Smooth muscle cell (in vitro differentiated cells): ENCODE results near the gene ZBED5. TPM values are rescaled to one million over a fixed set of nuclear protein-coding genes. Genes with fewer than 3 reads are reported as not detected.

Source experiments
- DNase-seq: peaks from one replicate; lab custom pipeline; 2025; ENCODE audit not compliant: unreplicated experiment; lab: John Stamatoyannopoulos, UW
- H2AFZ ChIP-seq: fragments of 200-600 bp; sonication (generic); 2 replicates; pipeline ENCODE4 v1.6.0; 2016; ENCODE audit warnings: antibody characterized with exemption, low read depth, mild to moderate bottlenecking
- H3F3A ChIP-seq: fragments of 200-600 bp; sonication (generic); 2 replicates; pipeline ENCODE4 v1.6.0; 2017; ENCODE audit warnings: antibody characterized with exemption, low read depth
- H3K27ac ChIP-seq: fragments of 200-600 bp; sonication (generic); 2 replicates; pipeline ENCODE4 v1.5.1; 2016; ENCODE audit warnings: low read depth, mild to moderate bottlenecking
- H3K27me3 ChIP-seq: fragments of 200-600 bp; sonication (generic); 2 replicates; pipeline ENCODE4 v1.6.1; 2016; ENCODE audit warnings: low read depth, mild to moderate bottlenecking
- H3K36me3 ChIP-seq: fragments of 200-600 bp; sonication (generic); 2 replicates; pipeline ENCODE4 v1.5.1; 2016; ENCODE audit warnings: low read depth
- H3K4me1 ChIP-seq: fragments of 200-600 bp; sonication (generic); 2 replicates; pipeline ENCODE4 v1.5.1; 2016; ENCODE audit warnings: low read depth
- H3K4me2 ChIP-seq: fragments of 200-600 bp; sonication (generic); 2 replicates; pipeline ENCODE4 v1.6.0; 2016; ENCODE audit warnings: mild to moderate bottlenecking
- H3K4me3 ChIP-seq: fragments of 200-600 bp; sonication (generic); 2 replicates; pipeline ENCODE4 v1.5.1; 2016; ENCODE audit warnings: mild to moderate bottlenecking
- H3K79me2 ChIP-seq: fragments of 200-600 bp; sonication (generic); 2 replicates; pipeline ENCODE4 v1.6.0; 2016; ENCODE audit warnings: low read depth, mild to moderate bottlenecking
- H3K9ac ChIP-seq: fragments of 200-600 bp; sonication (generic); 2 replicates; pipeline ENCODE4 v1.6.0; 2016; ENCODE audit warnings: low read depth
- H3K9me3 ChIP-seq: fragments of 200-600 bp; sonication (generic); replicated peaks from 2 replicates; pipeline ENCODE4 v1.5.1; 2016; ENCODE audit warnings: low read depth
- H4K20me1 ChIP-seq: fragments of 200-600 bp; sonication (generic); 2 replicates; pipeline ENCODE4 v1.6.0; 2016; ENCODE audit warnings: low read depth
- CTCF ChIP-seq: fragments of 200-600 bp; sonication (generic); IDR thresholded peaks from 2 replicates; pipeline ENCODE4 v1.5.1; 2017; ENCODE audit warnings: borderline replicate concordance, mild to moderate bottlenecking, antibody characterized with exemption; ENCODE audit not compliant: insufficient read depth, poor library complexity, severe bottlenecking
- WGBS: methylation state at CpG from one replicate; pipeline ENCODE4 v1.1.7; 2016; ENCODE audit warnings: low lambda C conversion rate; 5-methylcytosine and 5-hydroxymethylcytosine counted together
- polyA plus RNA-seq: library from polyadenylated mRNA; unstranded; fragments of >200 nt; fragmentation: Nextera tagmentation; extraction: Ambion mirVana; gene quantifications from 2 replicates; pipeline ENCODE4 v1.2.1, GENCODE V29; 2016
- total RNA-seq: library from RNA; depleted of rRNA; stranded (reverse); fragments of >200 nt; gene quantifications from 2 replicates; pipeline ENCODE4 v1.2.3, GENCODE V29; 2014

Gene ZBED5
- total and polyA plus RNA-seq, 2 experiments from 2014 or later, result 22.6 to 30.6 TPM

- H3K9me3 ChIP-seq, result no peaks in the 10 kb centered on the region
- H3K4me2 ChIP-seq, result no peak overlapping the region
- no peak overlapping the region for H2AFZ ChIP-seq
- no peaks in the 10 kb centered on the region for H4K20me1 ChIP-seq
- H3K79me2 ChIP-seq, result peaks cover 8% of the 10 kb centered on the region
- DNase-seq, result no peak
- H3K4me3 ChIP-seq, result no peak overlapping the region
- peaks cover 13% of the 10 kb centered on the region for H3F3A ChIP-seq
- no peaks in the 10 kb centered on the region for H3K27me3 ChIP-seq
- TF ChIP-seq CTCF, result no peak
- peaks cover 6% of the 10 kb centered on the region for H3K4me1 ChIP-seq
- H3K36me3 ChIP-seq, result no peaks in the 10 kb centered on the region
- H3K27ac ChIP-seq, result no peak overlapping the region
- H3K9ac ChIP-seq, result no peak overlapping the region
These were observed 8.0 kb upstream of the ZBED5 start for GRCh38 chr11:10865837-10866270.

- Histone ChIP-seq H3K9ac (no peak overlapping the region), H3K27me3 (no peaks in the 10 kb centered on the region), H3F3A (peaks cover 13% of the 10 kb centered on the region), H4K20me1 (no peaks in the 10 kb centered on the region), H3K4me2 (no peak overlapping the region), H3K36me3 (no peaks in the 10 kb centered on the region), H3K9me3 (no peaks in the 10 kb centered on the region), H3K27ac (no peak overlapping the region), H3K4me3 (no peak overlapping the region), H3K79me2 (peaks cover 19% of the 10 kb centered on the region), H3K4me1 (peaks cover 6% of the 10 kb centered on the region), H2AFZ (no peak overlapping the region)
- 56% methylated on average over 2 of the region's 2 CpGs for WGBS
- DNase-seq, result no peak
- TF ChIP-seq CTCF, result no peak
These were observed 6.8 kb upstream of the ZBED5 start for GRCh38 chr11:10864688-10865087.

- no peak overlapping the region for H3K4me2 ChIP-seq
- no peak overlapping the region for H2AFZ ChIP-seq
- DNase-seq, result no peak
- H3F3A ChIP-seq, result peaks cover 10% of the 10 kb centered on the region
- H3K4me1 ChIP-seq, result peaks cover 3% of the 10 kb centered on the region
- TF ChIP-seq CTCF, result no peak
- no peak overlapping the region for H3K4me3 ChIP-seq
- H3K27me3 ChIP-seq, result no peaks in the 10 kb centered on the region
- no peaks in the 10 kb centered on the region for H3K9me3 ChIP-seq
- no peak overlapping the region for H3K9ac ChIP-seq
- peaks cover 23% of the 10 kb centered on the region for H3K79me2 ChIP-seq
- no peaks in the 10 kb centered on the region for H3K36me3 ChIP-seq
- 57% methylated on average over 1 of the region's 1 CpG for WGBS
- no peak overlapping the region for H3K27ac ChIP-seq
- no peaks in the 10 kb centered on the region for H4K20me1 ChIP-seq
These were observed 4.6 kb upstream of the ZBED5 start for GRCh38 chr11:10862446-10862845.

- Histone ChIP-seq H4K20me1 (no peaks in the 10 kb centered on the region), H3F3A (peaks cover 6% of the 10 kb centered on the region), H3K9me3 (no peaks in the 10 kb centered on the region), H3K4me2 (no peak overlapping the region), H3K27me3 (no peaks in the 10 kb centered on the region), H3K27ac (no peak overlapping the region), H2AFZ (no peak overlapping the region), H3K9ac (no peak overlapping the region), H3K36me3 (no peaks in the 10 kb centered on the region), H3K79me2 (peaks cover 29% of the 10 kb centered on the region), H3K4me3 (no peak overlapping the region), H3K4me1 (peaks cover under 1% of the 10 kb centered on the region)
- DNase-seq, result no peak
- TF ChIP-seq CTCF, result no peak
- WGBS, result 100% methylated on average over 1 of the region's 1 CpG
These were observed 3.9 kb upstream of the ZBED5 start for GRCh38 chr11:10861799-10862198.
